Dermis microvascular lymphatic vessel endothelial cell (primary cell): ENCODE data around the gene UGT1A6. TPM values are rescaled to one million over a fixed set of nuclear protein-coding genes. Genes with fewer than 3 reads are reported as not detected.
"Not testable (repeated sequence)": the region's sequence is repeated elsewhere in the genome, so short reads cannot be mapped to it uniquely, and the experiment has no call there.

Experiments used
- DNase-seq, 2 donors: peaks; one replicate each; pipeline versions ENCODE4 v3.0.0 to v3.0.0-alpha.2; 2010; ENCODE audit warnings: low read depth in 2 of 2
- total RNA-seq: library from RNA; depleted of rRNA; stranded (reverse); fragments of >200 nt; gene quantifications from 2 replicates; pipeline ENCODE4 v1.2.1, GENCODE V29; 2014

The UGT1A6 gene
- total RNA-seq, 1 donor from 2014 or later = not detected

DNA sequence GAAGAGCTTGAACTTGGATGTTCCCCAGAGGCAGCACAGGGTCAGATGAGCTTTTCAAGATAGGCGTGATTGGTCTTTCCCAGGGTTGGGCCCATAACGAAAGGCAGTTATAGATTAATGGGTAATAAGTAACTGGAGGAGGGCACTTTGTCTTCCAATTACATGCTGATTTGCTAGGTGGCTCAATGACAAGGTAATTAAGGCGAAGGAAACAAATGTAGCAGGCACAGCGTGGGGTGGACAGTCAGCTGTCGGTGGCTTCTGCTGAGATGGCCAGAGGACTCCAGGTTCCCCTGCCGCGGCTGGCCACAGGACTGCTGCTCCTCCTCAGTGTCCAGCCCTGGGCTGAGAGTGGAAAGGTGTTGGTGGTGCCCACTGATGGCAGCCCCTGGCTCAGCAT, 25.9 kb downstream of the UGT1A6 start, which contains the start of gene UGT1A4:
Gene UGT1A4, plus strand, starts transcription at position 185 of the 400 bp plus-strand sequence. Its CDS starts 85 bp downstream, at position 270.
- no peak for DNase-seq

DNA sequence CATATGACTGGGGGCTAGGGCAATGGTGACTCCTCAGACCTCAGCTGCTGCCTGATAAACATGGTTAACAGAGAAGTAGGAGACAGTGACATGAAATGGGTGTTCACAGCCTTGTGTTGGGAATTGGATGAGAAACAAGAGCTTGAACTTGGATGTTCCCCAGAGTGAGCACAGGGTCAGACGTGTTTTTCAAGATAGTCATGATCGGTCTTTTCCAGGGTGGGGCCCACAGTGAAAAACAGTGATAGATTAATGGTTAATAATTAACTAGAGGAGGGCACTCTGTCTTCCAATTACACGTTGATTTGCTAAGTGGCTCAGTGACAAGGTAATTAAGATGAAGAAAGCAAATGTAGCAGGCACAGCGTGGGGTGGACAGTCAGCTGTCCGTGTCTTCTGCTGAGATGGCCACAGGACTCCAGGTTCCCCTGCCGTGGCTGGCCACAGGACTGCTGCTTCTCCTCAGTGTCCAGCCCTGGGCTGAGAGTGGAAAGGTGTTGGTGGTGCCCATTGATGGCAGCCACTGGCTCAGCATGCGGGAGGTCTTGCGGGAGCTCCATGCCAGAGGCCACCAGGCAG, 36.1 kb downstream of the UGT1A6 start, which contains the start of gene UGT1A3:
Gene UGT1A3, plus strand, starts transcription at position 320 of the 579 bp plus-strand sequence. Its CDS starts 85 bp downstream, at position 405.
- no peak for DNase-seq

DNA sequence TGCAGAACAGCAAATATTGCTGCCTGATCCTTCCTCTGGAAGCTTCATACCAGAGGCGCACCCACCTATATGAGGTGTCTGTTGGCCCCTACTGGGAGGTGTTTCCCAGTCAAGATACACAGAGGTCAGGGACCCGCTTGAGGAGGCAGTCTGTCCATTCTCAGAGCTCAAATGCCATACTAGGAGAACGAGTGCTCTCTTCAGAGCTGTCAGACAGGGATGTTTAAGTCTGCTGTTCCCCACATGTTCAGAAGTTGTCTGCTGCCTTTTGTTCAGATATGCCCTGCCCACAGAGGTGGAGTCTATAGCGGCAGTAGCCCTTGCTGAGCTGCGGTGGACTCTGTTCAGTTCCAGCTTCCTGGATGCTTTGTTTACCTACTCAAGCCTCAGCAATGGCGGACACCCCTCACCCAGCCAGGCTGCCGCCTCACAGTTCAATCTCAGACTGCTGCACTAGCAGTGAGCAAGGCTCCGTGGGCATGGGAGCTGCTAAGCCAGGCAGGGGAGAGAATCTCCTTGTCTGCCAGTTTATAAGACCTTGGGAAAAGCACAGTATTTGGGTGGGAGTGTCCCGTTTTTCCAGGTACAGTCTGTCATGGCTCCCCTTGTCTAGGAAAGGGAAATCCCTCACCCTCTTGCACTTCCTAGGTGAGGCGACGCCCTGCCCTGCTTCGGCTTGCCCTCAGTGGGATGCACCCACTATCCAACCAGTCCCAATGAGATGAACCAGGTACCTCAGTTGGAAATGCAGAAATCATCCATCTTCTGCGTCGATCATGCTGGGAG, 44.4 kb downstream of the UGT1A6 start:
- not testable (repeated sequence) for DNase-seq

DNA sequence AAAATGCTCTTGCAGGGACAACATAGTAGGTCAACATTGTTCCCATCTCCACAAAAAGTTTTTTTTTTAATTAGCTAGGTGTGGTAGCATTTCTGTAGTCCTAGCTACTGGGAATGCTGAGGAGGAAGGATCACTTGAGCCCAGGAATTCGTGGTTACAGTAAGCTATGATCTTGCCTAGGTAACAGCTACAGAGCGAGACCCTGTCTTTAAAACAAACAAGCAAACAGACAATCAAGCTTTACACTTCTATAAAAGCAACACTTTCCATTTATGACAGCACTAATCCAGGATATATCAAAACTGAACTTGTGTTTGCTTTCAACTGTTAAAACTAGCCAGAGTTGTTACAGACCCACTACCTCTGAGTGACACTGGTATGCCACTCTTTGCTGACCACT, 48.2 kb downstream of the UGT1A6 start:
- no peak for DNase-seq

DNA sequence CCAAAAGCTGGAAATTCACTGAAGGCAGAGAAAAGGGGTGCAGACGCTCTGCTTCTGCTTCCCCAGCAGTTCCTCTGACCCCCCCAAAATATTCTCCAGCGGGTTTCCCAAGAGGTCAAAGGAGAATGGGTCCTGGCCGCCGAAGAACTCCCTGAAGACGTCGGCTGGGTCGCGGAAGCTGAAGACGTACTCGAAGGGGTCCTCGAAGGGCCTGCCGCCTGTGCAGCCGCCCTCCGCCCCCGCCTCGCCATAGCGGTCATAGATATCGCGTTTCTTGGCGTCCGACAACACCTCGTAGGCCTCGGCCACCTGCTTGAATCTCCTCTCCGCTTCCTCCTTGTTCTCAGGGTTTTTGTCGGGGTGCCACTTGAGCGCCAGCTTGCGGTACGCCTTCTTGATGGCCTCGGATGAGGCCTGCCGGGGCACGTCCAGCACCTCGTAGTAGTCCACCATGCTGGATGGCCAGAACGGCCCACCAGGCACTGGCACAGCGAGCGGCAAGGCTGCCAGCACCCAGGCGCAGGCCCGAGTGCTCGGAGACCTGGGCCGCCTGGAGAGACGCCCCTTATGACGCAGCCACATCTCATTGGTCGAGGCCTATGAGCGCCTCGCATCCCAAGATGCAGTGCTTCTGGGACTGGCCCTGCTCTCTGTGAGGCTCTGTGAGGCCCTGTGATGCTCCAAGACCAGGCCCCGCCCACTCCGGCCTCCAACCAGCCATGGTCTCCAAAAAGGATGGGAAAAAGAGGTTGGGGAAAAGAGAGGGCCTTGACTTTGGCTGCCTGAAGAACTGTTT, 51.0 kb downstream of the UGT1A6 start:
- DNase-seq = no peak

DNA sequence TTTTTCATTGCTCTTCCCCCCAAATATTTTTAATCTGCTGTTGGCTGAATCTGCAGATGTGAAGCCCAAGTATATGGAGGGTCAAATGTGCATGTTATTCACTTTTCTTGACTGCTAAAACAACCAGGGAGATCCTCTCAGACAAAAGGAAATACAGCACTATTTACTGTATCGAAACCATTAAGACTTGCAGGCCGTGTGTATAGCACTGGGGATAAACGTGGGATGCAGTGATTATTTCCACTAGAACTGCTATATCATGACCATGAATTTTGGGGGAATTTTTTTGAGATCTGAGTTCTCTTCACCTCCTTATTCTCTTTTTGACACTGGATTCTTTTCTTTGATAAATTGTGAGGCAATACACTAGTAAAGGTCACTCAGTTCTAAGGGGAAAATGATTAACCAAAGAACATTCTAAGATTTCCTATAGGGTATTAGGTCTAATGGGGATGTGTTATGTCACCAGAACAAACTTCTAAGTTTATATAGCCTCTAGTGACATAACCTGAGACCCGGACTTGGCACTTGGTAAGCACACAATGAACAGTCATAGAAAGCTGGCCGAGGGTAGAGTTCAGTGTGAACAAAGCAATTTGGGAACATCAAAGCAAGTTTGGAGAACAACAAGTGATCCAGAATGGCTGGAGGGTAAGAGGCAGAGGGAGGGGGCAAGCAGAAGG, 52.5 kb downstream of the UGT1A6 start:
- no peak for DNase-seq

DNA sequence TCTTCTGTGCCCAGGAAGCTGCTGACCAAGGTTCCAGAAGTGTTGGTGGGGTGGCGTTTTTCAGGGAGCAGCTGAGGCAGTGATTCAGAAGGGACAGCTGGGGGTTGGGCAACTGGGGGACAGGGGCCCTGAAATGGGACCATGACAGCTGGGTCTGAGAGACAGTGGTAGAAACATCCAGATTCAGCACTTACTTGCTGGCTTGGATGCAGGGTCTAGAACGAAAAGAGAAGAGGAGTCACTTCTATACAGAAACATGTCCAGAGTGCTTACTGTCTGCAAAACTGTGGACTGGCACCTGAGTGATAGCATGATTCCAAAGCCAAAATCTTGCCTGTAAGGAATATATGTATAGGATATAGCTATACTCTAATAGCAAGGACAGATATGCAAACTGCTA, 53.1 kb downstream of the UGT1A6 start:
- not testable (repeated sequence) for DNase-seq

DNA sequence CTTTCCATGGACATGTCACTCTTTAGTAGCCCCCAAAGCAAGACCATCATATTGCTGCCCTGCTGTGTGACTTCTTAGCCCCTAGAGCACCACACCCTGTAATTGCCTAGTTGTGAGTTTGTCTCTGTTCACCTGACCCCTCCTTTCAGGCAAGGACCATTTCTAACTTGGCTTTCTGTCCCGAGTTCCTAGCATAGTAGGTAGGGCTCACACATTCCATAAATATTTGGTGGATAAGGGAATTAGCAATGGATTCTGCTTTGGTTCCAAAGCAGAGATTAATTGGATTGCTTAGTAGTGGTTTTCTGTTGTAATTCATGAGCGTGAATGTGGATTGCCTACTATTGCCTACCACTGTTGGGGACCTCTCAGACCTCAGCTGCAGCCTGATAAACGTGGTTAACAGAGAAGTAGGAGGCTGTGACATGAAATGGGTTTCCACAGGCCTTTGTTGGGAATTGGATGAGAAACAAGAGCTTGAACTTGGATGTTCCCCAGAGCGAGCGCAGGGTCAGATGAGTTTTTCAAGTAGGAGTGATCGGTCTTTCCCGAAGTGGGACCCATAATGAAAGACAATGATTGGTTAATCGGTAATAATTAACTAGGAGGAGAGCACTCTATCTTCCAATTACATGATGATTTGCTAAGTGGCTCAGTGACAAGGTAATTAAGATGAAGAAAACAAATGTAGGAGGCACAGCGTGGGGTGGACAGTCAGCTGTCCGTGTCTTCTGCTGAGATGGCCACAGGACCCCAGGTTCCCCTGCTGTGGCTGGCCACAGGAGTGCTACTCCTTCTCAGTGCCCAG, 54.0 kb downstream of the UGT1A6 start:
- DNase-seq = no peak

DNA sequence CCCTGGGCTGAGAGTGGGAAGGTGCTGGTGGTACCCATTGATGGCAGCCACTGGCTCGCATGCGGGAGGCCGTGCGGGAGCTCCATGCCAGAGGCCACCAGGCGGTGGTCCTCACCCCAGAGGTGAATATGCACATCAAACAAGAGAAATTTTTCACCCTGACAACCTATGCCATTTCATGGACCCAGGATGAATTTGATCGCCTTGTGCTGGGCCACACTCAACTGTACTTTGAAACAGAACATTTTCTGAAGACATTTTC, 54.5 kb downstream of the UGT1A6 start:
- no peak for DNase-seq

DNA sequence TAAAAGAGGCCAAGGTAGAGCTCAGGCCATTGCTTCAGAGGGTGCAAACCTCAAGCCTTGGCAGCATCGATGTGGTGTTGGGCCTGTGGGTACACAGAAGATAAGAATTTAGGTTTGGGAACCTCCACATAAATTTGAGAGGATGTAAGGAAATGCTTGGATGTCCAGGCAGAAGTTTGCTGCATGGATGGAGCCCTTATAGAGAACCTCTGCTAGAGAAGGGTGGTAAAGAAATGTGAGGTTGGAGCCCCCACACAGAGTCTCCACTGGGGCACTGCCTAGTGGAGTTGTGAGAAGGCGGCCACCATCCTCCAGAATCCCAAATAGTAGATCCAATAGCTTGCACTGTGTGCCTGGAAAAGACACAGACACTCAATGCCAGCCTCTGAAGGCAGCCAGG, 58.0 kb downstream of the UGT1A6 start:
- not testable (repeated sequence) for DNase-seq

DNA sequence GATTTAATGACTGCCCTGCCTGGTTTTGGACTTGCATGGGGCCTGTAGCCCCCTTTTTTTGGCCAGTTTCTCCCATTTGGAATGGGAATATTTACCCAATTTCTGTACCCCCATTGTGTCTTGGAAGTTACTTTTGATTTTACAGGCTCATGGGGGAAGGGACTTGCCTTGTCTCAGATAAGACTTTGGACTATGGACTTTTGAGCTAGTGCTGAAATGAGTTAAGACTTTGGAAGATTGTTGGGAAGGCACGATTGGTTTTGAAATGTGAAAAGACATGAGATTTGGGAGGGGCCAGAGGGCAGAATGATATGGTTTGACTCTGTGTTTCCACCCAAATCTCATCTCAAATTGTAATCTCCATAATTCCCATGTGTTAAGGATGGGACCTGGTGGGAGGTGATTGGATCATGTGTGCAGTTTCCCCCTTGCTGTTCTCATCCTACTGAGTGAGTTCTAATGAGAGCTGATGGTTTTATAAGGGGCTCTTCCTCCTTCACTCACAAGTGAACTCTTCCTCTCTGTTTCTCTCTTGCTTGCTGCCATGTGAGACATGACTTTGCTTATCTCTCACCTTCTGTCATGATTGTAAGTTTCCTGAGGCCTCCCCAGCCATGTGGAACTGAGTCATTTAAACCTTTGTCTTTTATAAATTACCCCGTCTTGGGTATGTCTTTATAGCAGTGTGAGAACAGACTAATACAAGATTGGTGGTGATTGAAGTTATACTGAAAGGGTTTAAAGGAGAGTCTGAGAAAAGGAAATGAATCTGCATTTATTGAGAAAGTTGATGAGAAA, 58.7 kb downstream of the UGT1A6 start:
- DNase-seq = not testable (repeated sequence)

DNA sequence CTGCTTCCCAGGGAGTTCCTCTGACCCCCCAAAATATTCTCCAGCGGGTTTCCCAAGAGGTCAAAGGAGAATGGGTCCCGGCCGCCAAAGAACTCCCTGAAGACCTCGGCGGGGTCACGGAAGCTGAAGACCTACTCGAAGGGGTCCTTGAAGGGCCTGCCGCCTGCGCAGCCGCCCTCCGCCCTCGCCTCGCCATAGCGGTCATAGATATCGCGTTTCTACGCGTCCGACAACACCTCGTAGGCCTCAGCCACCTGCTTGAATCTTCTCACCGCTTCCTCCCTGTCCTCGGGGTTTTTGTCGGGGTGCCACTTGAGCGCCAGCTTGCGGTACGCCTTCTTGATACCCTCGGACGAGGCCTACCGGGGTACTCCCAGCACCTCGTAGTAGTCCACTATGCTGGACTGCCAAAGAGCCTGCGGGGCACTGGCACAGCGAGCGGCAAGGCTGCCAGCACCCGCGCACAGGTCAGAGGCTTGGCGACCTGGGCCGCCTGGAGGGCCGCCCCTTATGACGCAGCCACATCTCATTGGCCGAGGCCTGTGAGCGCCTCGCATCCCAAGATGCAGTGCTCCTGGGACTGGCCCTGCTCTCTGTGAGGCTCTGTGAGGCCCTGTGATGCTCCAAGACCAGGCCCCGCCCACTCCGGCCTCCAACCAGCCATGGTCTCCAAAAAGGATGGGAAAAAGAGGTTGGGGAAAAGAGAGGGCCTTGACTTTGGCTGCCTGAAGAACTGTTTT, 62.4 kb downstream of the UGT1A6 start:
- no peak for DNase-seq

DNA sequence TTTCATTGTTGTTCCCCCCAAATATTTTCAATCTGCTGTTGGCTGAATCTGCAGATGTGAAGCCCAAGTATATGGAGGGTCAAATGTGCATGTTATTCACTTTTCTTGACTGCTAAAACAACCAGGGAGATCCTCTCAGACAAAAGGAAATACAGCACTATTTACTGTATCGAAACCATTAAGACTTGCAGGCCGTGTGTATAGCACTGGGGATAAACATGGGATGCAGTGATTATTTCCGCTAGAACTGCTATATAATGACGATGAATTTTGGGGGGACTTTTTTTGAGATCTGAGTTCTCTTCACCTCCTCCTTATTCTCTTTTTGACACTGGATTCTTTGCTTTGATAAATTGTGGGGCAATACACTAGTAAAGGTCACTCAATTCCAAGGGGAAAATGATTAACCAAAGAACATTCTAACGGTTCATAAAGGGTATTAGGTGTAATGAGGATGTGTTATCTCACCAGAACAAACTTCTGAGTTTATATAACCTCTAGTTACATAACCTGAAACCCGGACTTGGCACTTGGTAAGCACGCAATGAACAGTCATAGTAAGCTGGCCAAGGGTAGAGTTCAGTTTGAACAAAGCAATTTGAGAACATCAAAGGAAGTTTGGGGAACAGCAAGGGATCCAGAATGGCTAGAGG, 63.9 kb downstream of the UGT1A6 start:
- DNase-seq = no peak

DNA sequence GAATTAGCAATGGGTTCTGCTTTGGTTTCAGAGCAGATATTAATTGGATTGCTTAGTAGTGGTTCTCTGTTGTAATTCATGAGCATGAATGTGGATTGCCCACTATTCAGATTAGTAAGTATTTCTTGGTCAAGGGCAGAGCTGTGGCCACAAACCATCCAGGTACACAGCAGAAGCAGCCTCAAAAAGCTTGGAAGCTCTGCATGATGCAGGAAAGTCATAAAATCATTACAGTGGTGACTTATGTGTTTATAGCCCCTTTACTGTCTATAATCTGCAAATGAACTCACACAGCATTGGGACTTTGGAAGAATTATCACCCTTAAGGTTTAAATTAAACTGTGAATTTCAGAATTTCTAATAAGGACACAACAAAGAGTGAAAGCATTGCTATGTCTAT, 65.5 kb downstream of the UGT1A6 start:
- no peak for DNase-seq

DNA sequence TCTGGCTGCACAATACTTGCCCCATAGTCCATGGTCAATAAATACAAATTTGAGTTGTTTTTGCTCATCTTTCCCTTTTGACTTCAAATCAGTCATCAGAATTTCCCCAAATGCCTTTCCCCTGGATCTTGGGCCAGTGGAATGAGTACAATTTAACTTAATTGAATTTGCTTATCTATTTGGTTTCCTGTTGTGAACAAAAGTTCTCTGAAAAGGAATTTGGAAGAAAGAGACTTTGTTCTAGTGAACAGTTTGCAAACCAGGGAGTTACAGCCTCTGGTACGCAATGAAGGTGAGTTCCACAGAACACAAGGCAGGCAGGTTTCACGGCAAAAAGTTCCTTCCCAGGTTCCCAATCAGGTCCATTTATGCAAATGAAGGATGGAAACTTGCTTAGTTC, 66.2 kb downstream of the UGT1A6 start:
- DNase-seq = no peak

DNA sequence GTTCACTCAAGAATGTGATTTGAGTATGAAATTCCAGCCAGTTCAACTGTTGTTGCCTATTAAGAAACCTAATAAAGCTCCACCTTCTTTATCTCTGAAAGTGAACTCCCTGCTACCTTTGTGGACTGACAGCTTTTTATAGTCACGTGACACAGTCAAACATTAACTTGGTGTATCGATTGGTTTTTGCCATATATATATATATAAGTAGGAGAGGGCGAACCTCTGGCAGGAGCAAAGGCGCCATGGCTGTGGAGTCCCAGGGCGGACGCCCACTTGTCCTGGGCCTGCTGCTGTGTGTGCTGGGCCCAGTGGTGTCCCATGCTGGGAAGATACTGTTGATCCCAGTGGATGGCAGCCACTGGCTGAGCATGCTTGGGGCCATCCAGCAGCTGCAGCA, 67.4 kb downstream of the UGT1A6 start, which contains the start of gene UGT1A1:
Gene UGT1A1, plus strand, starts transcription at position 228 of the 400 bp plus-strand sequence. Its CDS starts 18 bp downstream, at position 246.
- DNase-seq = no peak

DNA sequence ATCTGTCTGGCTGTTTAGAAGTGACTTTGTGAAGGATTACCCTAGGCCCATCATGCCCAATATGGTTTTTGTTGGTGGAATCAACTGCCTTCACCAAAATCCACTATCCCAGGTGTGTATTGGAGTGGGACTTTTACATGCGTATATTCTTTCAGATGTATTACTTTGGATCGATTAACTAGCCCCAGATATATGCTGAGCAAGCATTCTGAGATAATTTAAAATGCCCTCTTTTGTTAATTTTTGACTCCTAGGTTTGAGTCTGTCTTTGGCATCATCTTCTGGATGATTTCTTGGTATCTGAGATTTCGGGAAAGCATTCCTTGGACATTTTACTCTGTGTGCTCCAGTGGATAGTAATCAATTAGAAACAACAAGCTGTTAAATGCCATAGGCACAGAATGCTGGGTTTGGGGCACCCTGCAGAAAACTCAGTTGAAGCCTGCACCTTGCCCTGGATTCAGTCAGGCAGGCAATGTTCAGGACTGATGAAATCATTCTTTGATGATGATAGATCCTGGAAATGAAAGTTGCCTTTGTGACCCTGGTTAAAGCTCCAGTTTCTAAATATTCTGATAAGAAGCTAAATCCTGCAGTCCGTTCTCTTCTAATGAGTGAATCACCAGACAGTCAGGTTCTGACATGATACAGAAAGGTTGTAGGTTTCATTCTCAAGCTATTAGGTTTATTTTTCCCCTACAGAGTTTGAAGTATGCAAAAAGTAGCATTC, 68.5 kb downstream of the UGT1A6 start:
- DNase-seq = no peak

DNA sequence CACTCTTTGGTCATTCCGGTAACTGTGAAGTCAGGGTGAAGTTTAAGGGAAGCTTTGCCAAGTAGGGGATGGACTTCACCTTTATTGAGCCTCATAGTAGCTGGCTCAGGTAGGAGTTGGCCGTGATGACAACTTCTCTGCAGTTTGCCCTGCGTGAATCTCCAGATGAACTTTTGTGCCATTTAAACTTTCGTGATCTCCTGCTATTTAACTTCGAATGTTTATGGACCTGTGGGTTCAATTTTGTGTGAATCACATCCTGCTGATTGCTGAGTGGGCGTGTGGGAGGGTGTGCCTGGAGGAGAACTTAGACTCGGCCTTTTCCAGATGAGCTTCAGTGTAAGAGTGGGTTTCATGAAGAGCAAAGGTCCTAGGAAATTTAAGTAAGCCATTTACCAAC, 71.6 kb downstream of the UGT1A6 start:
- DNase-seq = no peak
